GM23338 (cell line): Measurements from ENCODE around the gene TUBA1B. TPM values are rescaled to one million over a fixed set of nuclear protein-coding genes. Genes with fewer than 3 reads are reported as not detected.
A peak's percentile ranks its signal among the peaks of the same experiment; 100 is the strongest.
"Not testable (repeated sequence)": the region's sequence is repeated elsewhere in the genome, so short reads cannot be mapped to it uniquely, and the experiment has no call there.

Experiments used
- ATAC-seq: fragments of 200-7000 bp; cut with Tn5 transposase; 3 replicates; pipeline ENCODE4 v1.9.1; 2020
- DNase-seq: peaks from one replicate; pipeline ENCODE4 v3.0.0-alpha.2; 2015; ENCODE audit warnings: low spot score
- H2AFZ ChIP-seq: fragments of 200-600 bp; sonication (generic); 2 replicates; pipeline ENCODE4 v1.8.0; 2016; ENCODE audit warnings: antibody characterized with exemption, mild to moderate bottlenecking, moderate library complexity
- H3F3A ChIP-seq: fragments of 200-600 bp; sonication (generic); replicated peaks from 2 replicates; pipeline ENCODE4 v1.8.0; 2017; ENCODE audit warnings: antibody characterized with exemption, mixed run types, low read depth
- H3K27ac ChIP-seq: fragments of 200-600 bp; sonication (generic); 2 replicates; pipeline ENCODE4 v1.6.1; 2016; ENCODE audit warnings: low read depth
- H3K27me3 ChIP-seq: fragments of 200-600 bp; sonication (generic); 2 replicates; pipeline ENCODE4 v1.8.0; 2016; ENCODE audit warnings: mild to moderate bottlenecking, mixed run types, moderate library complexity; ENCODE audit not compliant: insufficient read depth
- H3K36me3 ChIP-seq: fragments of 200-600 bp; sonication (generic); 2 replicates; pipeline ENCODE4 v1.8.0; 2016; ENCODE audit warnings: mild to moderate bottlenecking; ENCODE audit not compliant: insufficient read depth
- H3K4me1 ChIP-seq: fragments of 200-600 bp; sonication (generic); 2 replicates; pipeline ENCODE4 v1.8.0; 2016; ENCODE audit warnings: mild to moderate bottlenecking, moderate library complexity; ENCODE audit not compliant: insufficient read depth
- H3K4me2 ChIP-seq: fragments of 200-600 bp; sonication (generic); 2 replicates; pipeline ENCODE4 v1.7.1; 2017; ENCODE audit warnings: mixed run types
- H3K4me3 ChIP-seq: fragments of 200-600 bp; sonication (generic); 2 replicates; pipeline ENCODE4 v1.6.1; 2016; ENCODE audit warnings: mixed run types
- H3K79me2 ChIP-seq: fragments of 200-600 bp; sonication (generic); replicated peaks from 2 replicates; pipeline ENCODE4 v1.8.0; 2017; ENCODE audit warnings: mild to moderate bottlenecking; ENCODE audit not compliant: insufficient read depth
- H3K9me2 ChIP-seq: fragments of 200-600 bp; sonication (generic); 2 replicates; pipeline ENCODE4 v1.8.0; 2017; ENCODE audit not compliant: insufficient read depth
- H4K20me1 ChIP-seq: fragments of 200-600 bp; sonication (generic); replicated peaks from 2 replicates; pipeline ENCODE4 v1.8.0; 2017; ENCODE audit warnings: mild to moderate bottlenecking; ENCODE audit not compliant: insufficient read depth
- H3K27ac Mint-ChIP-seq: 2 replicates; pipeline ENCODE4 v1.8.0; 2020; ENCODE audit warnings: inconsistent platforms, mild to moderate bottlenecking, moderate library complexity, mixed read lengths
- H3K27me3 Mint-ChIP-seq: 3 replicates; pipeline ENCODE4 v1.8.0; 2022; ENCODE audit warnings: low read depth, mild to moderate bottlenecking, moderate library complexity, mixed read lengths, inconsistent platforms; ENCODE audit not compliant: insufficient read depth, poor library complexity
- H3K36me3 Mint-ChIP-seq: 3 replicates; pipeline ENCODE4 v1.8.0; 2021; ENCODE audit warnings: low read depth, mild to moderate bottlenecking, inconsistent platforms, moderate library complexity, mixed read lengths
- H3K4me1 Mint-ChIP-seq: 3 replicates; pipeline ENCODE4 v1.8.0; 2020; ENCODE audit warnings: mild to moderate bottlenecking, inconsistent platforms, mixed read lengths
- H3K4me3 Mint-ChIP-seq: 3 replicates; pipeline ENCODE4 v1.8.0; 2021; ENCODE audit warnings: moderate library complexity, mild to moderate bottlenecking, inconsistent platforms, mixed read lengths
- H3K9me3 Mint-ChIP-seq: 3 replicates; pipeline ENCODE4 v1.8.0; 2020; ENCODE audit warnings: moderate library complexity, mild to moderate bottlenecking, inconsistent platforms, mixed read lengths
- EZH2 ChIP-seq: fragments of 200-600 bp; sonication (generic); IDR thresholded peaks from one replicate; pipeline ENCODE4 v1.8.0; 2017; ENCODE audit warnings: antibody characterized with exemption, mild to moderate bottlenecking, low read depth; ENCODE audit not compliant: unreplicated experiment
- EZH2phosphoT487 ChIP-seq: fragments of 200-600 bp; sonication (generic); IDR thresholded peaks from one replicate; pipeline ENCODE4 v1.8.1; 2018; ENCODE audit warnings: antibody characterized with exemption; ENCODE audit not compliant: unreplicated experiment
- JUNB ChIP-seq: IDR thresholded peaks from one replicate; pipeline ENCODE4 v1.6.1; 2016; ENCODE audit warnings: antibody characterized with exemption; ENCODE audit not compliant: unreplicated experiment
- NANOG ChIP-seq: IDR thresholded peaks from 2 replicates; pipeline ENCODE4 v1.6.1; 2016; ENCODE audit warnings: antibody characterized with exemption, borderline replicate concordance
- POLR2AphosphoS5 ChIP-seq: IDR thresholded peaks from 2 replicates; pipeline ENCODE4 v1.6.1; 2016; ENCODE audit warnings: antibody characterized with exemption, low read depth
- STAT1 ChIP-seq: IDR thresholded peaks from one replicate; pipeline ENCODE4 v1.6.1; 2016; ENCODE audit warnings: antibody characterized with exemption; ENCODE audit not compliant: unreplicated experiment
- ZNF114 ChIP-seq: fragments of 250-450 bp; sonication (Bioruptor Pico); IDR thresholded peaks from 2 replicates; pipeline ENCODE4 v1.5.0; 2020; ENCODE audit warnings: mild to moderate bottlenecking, moderate library complexity
- polyA plus RNA-seq: library from polyadenylated mRNA; unstranded; fragments of >200 nt; fragmentation: Nextera tagmentation; extraction: Ambion mirVana; gene quantifications from 2 replicates; pipeline ENCODE4 v1.2.1, GENCODE V29; 2016
- total RNA-seq: library from RNA; depleted of rRNA; stranded (reverse); fragments of >200 nt; shearing (Covaris generic); gene quantifications from 2 replicates; pipeline ENCODE4 v1.2.3, GENCODE V29; 2014
- TF ChIP-seq, protein P1 (sequence below): IDR thresholded peaks from 2 replicates; pipeline ENCODE4 v1.6.1; 2016; ENCODE audit warnings: antibody characterized with exemption

TUBA1B gene
- total and polyA plus RNA-seq, 2 experiments from 2014 or later: 1,116 to 2,718 TPM

DNA sequence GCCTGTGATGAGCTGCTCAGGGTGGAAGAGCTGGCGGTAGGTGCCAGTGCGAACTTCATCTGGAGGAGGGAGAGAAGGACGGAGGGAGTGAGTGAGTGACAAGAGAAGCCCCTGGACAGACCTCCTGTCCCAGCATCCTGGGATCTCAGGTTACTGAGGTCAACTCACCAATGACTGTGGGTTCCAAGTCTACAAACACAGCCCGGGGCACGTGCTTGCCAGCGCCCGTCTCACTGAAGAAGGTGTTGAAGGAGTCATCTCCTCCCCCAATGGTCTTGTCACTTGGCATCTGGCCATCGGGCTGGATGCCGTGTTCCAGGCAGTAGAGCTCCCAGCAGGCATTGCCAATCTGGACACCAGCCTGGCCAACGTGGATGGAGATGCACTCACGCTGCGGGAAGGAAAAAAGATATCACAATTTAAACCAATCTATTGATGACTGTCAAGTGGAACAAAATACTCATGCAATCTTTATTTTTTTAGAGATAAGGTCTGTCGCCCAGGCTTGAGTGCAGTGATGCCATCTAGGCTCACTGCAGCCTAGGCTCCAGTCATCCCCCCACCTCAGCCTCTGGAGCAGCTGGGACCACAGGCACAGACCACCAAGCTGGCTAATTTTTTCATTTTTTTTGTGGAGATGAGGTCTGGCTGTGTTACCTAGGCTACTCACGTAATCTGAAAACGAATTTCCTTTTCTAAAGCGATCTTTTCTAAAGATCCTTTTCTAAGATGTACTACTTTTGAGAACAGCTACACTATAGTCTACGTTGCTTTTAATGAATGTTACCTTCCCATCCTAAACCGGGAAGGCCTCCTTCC, 1.7 kb downstream of the TUBA1B start:
- peaks cover 49% of the 10 kb centered on the region for H3K36me3 Mint-ChIP-seq
- H3K9me3 Mint-ChIP-seq: peaks cover 4% of the 10 kb centered on the region; the same call in 1 of the 3 replicates
- no peaks in the 10 kb centered on the region; the same call in 1 of the 2 replicates for H3K9me2 ChIP-seq
- H3K36me3 ChIP-seq: peaks cover 27% of the 10 kb centered on the region
- peaks cover 9% of the 10 kb centered on the region for H3K4me1 ChIP-seq
- DNase-seq: no peak
- H3K27me3 ChIP-seq: no peaks in the 10 kb centered on the region
- H3K27ac ChIP-seq: peak overlapping the region; percentile 99
- peaks cover 25% of the 10 kb centered on the region for H3K27me3 Mint-ChIP-seq
- H3K4me2 ChIP-seq: peak overlapping the region; percentile 99
- H3K79me2 ChIP-seq: peaks cover 28% of the 10 kb centered on the region
- no peak for ATAC-seq
- H2AFZ ChIP-seq: no peak overlapping the region
- H3K4me1 Mint-ChIP-seq: peaks cover 28% of the 10 kb centered on the region
- TF ChIP-seq POLR2AphosphoS5: no peak
- TF ChIP-seq EZH2: no peak
- TF ChIP-seq EZH2phosphoT487: no peak
- no peak for TF ChIP-seq NANOG
- TF ChIP-seq, protein P1, sequence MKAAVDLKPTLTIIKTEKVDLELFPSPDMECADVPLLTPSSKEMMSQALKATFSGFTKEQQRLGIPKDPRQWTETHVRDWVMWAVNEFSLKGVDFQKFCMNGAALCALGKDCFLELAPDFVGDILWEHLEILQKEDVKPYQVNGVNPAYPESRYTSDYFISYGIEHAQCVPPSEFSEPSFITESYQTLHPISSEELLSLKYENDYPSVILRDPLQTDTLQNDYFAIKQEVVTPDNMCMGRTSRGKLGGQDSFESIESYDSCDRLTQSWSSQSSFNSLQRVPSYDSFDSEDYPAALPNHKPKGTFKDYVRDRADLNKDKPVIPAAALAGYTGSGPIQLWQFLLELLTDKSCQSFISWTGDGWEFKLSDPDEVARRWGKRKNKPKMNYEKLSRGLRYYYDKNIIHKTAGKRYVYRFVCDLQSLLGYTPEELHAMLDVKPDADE: no peak
- no peak for TF ChIP-seq ZNF114
- TF ChIP-seq JUNB: no peak
- no peak for TF ChIP-seq STAT1
- H3K27ac Mint-ChIP-seq: peak overlapping the region; percentile 98
- peak overlapping the region; percentile 100 for H3K4me3 ChIP-seq
- peak overlapping the region; percentile 95 for H3K4me3 Mint-ChIP-seq
- H4K20me1 ChIP-seq: peaks cover 17% of the 10 kb centered on the region
- peaks cover 40% of the 10 kb centered on the region for H3F3A ChIP-seq

DNA sequence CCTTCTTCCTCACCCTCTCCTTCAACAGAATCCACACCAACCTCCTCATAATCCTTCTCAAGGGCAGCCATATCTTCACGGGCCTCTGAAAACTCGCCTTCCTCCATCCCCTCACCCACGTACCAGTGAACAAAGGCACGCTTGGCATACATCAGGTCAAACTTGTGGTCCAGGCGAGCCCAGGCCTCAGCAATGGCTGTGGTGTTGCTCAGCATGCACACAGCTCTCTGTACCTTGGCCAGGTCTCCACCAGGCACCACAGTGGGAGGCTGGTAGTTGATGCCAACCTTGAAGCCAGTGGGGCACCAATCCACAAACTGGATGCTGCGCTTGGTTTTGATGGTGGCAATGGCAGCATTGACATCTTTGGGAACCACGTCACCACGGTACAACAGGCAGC, 3.2 kb downstream of the TUBA1B start:
- not testable (repeated sequence) for H2AFZ ChIP-seq, H3K9me3 Mint-ChIP-seq, DNase-seq, H3K27ac Mint-ChIP-seq, H3K4me1 ChIP-seq, H3K27me3 ChIP-seq, H3K9me2 ChIP-seq, H3K4me3 Mint-ChIP-seq, H3K4me2 ChIP-seq, H3K27ac ChIP-seq, H3K4me3 ChIP-seq, ATAC-seq
- Histone ChIP-seq H3K36me3 (peaks cover 27% of the 10 kb centered on the region), H3F3A (peaks cover 40% of the 10 kb centered on the region), H3K79me2 (peaks cover 21% of the 10 kb centered on the region), H4K20me1 (peaks cover 17% of the 10 kb centered on the region)
- H3K27me3 Mint-ChIP-seq: peaks cover 22% of the 10 kb centered on the region
- peaks cover 28% of the 10 kb centered on the region for H3K4me1 Mint-ChIP-seq
- peaks cover 49% of the 10 kb centered on the region for H3K36me3 Mint-ChIP-seq
